NCI-H524 (cell line): ENCODE measurements around the gene PKD2L2.
"Not testable (repeated sequence)": the region's sequence is repeated elsewhere in the genome, so short reads cannot be mapped to it uniquely, and the experiment has no call there.

Source experiments
- DNase-seq, 2 experiments: peaks; one replicate each; lab custom pipeline; 2025; lab: John Stamatoyannopoulos, UW

The PKD2L2 gene

GRCh38 chr5:137888863-137889759, at the start of gene PKD2L2:
PKD2L2 (plus strand) TSS chr5:137889457; CDS start chr5:137889492, 35 bp downstream.
- DNase-seq, result peak; percentile 77 to 89

GRCh38 chr5:137842296-137842695, 47.0 kb upstream of the PKD2L2 start:
- no peak for DNase-seq

- DNase-seq, result peak; percentile 63 to 91
Measured at GRCh38 chr5:137843676-137844299, 45.5 kb upstream of the PKD2L2 start.

- peak; percentile 81 to 94 for DNase-seq
Measured at GRCh38 chr5:137845472-137845871, 43.8 kb upstream of the PKD2L2 start.

GRCh38 chr5:137847687-137848086, 41.6 kb upstream of the PKD2L2 start:
- DNase-seq, result no peak

GRCh38 chr5:137853165-137853564, 36.1 kb upstream of the PKD2L2 start:
- not testable (repeated sequence) for DNase-seq

GRCh38 chr5:137856201-137856600, 33.1 kb upstream of the PKD2L2 start:
- DNase-seq, result peak in 1 of 2 experiments; percentile 61

- DNase-seq, result no peak
Measured at GRCh38 chr5:137856916-137857862, 32.1 kb upstream of the PKD2L2 start.

GRCh38 chr5:137858223-137858916, 30.9 kb upstream of the PKD2L2 start:
- DNase-seq, result no peak

GRCh38 chr5:137858954-137859353, 30.3 kb upstream of the PKD2L2 start:
- no peak for DNase-seq

GRCh38 chr5:137862251-137862650, 27.0 kb upstream of the PKD2L2 start:
- DNase-seq, result no peak

GRCh38 chr5:137863653-137864052, 25.6 kb upstream of the PKD2L2 start:
- not testable (repeated sequence) for DNase-seq

- DNase-seq, result no peak
Measured at GRCh38 chr5:137866541-137867388, 22.5 kb upstream of the PKD2L2 start.

GRCh38 chr5:137867664-137868063, 21.6 kb upstream of the PKD2L2 start, which contains the start of gene MYOT:
MYOT (plus strand) TSS chr5:137867860; CDS start chr5:137870652, 2,792 bp downstream.
- DNase-seq, result no peak

- DNase-seq, result no peak
Measured at GRCh38 chr5:137870647-137871339, 18.5 kb upstream of the PKD2L2 start.

- DNase-seq, result no peak
Measured at GRCh38 chr5:137871571-137871970, 17.7 kb upstream of the PKD2L2 start.

GRCh38 chr5:137872466-137872865, 16.8 kb upstream of the PKD2L2 start:
- peak in 1 of 2 experiments; percentile 27 for DNase-seq

GRCh38 chr5:137876101-137876500, 13.2 kb upstream of the PKD2L2 start:
- DNase-seq, result no peak

- DNase-seq, result no peak
Measured at GRCh38 chr5:137880313-137880712, 8.9 kb upstream of the PKD2L2 start.

- DNase-seq, result no peak
Measured at GRCh38 chr5:137887831-137888230, 1.4 kb upstream of the PKD2L2 start.
